Ascending aorta (tissue), 2 donors: ENCODE data around the gene JPT2. TPM values are rescaled to one million over a fixed set of nuclear protein-coding genes. Genes with fewer than 3 reads are reported as not detected.

Experiments
- DNase-seq, 2 donors: peaks; one replicate each; pipeline ENCODE4 v3.0.0-alpha.2; 2019; ENCODE audit warnings: low spot score in 2 of 2
- H3K27ac ChIP-seq, 2 donors: fragments of 200-600 bp; sonication (generic); one replicate each; pipeline ENCODE4 v1.5.1; 2016 to 2017; ENCODE audit warnings: mild to moderate bottlenecking in 1 of 2
- H3K27me3 ChIP-seq: fragments of 200-600 bp; sonication (generic); one replicate; pipeline ENCODE4 v1.5.1; 2017
- H3K36me3 ChIP-seq, 2 donors: fragments of 200-600 bp; sonication (generic); one replicate each; pipeline ENCODE4 v1.5.1; 2016
- H3K4me1 ChIP-seq, 2 donors: fragments of 200-600 bp; sonication (generic); one replicate each; pipeline ENCODE4 v1.5.1; 2016 to 2017; ENCODE audit warnings: mild to moderate bottlenecking in 1 of 2
- H3K4me3 ChIP-seq, 2 donors: fragments of 200-600 bp; sonication (generic); one replicate each; pipeline ENCODE4 v1.5.1; 2016 to 2017; ENCODE audit warnings: mild to moderate bottlenecking in 1 of 2
- H3K9me3 ChIP-seq, 2 donors: fragments of 200-600 bp; sonication (generic); one replicate each; pipeline ENCODE4 v1.5.1; 2016
- intact Hi-C: fragments of 100-400 bp; cut with DNase I; formaldehyde crosslinking; loops from one replicate; pipeline ENCODE4 v1.15.1; 2023
- total RNA-seq: library from RNA; depleted of rRNA; stranded (reverse); fragments of >200 nt; gene quantifications from one replicate; pipeline ENCODE4 v1.1.0, GENCODE V29; 2016
- TF ChIP-seq, protein P1 (sequence below), 3 experiments: fragments of 200-600 bp in 2 of 3; fragments of 450-650 bp in 1 of 3; sonication (generic) in 2 of 3; IDR thresholded peaks; one replicate each; pipeline ENCODE4 v1.5.1; 2016 to 2019; ENCODE audit warnings: antibody characterized with exemption in 3 of 3, mild to moderate bottlenecking in 1 of 3, moderate library complexity in 1 of 3

Gene JPT2
- total RNA-seq, 1 donor from 2014 or later = 18.3 TPM

DNA sequence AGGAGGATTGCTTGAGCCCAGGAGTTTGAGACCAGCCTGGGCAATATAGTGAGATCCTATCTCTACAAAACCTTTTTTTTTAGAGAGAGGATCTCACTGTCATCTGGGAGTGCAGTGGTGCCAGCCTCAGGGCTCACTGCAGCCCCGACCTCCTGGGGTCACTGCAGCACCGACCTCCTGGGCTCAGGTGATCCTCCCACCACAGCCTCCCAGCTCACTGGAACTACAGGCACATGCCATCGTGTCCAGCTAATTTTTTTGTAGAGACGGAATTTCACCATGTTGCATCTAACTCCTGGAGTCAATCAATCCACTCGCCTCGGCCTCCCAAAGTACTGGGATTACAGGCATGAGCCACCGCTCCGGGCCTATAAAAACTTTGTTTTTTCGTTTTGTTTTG, 43.3 kb downstream of the JPT2 start:
- H3K36me3 ChIP-seq = peaks cover 6 to 22% of the 10 kb centered on the region in 2 donors
- no peak for DNase-seq
- peak overlapping the region in 1 of 2 donors; percentile 40 for H3K27ac ChIP-seq
- no peaks in the 10 kb centered on the region for H3K27me3 ChIP-seq
- H3K4me3 ChIP-seq = no peak overlapping the region
- peaks cover 5 to 16% of the 10 kb centered on the region in 2 donors for H3K4me1 ChIP-seq
- H3K9me3 ChIP-seq = no peaks in the 10 kb centered on the region
- TF ChIP-seq, protein P1, sequence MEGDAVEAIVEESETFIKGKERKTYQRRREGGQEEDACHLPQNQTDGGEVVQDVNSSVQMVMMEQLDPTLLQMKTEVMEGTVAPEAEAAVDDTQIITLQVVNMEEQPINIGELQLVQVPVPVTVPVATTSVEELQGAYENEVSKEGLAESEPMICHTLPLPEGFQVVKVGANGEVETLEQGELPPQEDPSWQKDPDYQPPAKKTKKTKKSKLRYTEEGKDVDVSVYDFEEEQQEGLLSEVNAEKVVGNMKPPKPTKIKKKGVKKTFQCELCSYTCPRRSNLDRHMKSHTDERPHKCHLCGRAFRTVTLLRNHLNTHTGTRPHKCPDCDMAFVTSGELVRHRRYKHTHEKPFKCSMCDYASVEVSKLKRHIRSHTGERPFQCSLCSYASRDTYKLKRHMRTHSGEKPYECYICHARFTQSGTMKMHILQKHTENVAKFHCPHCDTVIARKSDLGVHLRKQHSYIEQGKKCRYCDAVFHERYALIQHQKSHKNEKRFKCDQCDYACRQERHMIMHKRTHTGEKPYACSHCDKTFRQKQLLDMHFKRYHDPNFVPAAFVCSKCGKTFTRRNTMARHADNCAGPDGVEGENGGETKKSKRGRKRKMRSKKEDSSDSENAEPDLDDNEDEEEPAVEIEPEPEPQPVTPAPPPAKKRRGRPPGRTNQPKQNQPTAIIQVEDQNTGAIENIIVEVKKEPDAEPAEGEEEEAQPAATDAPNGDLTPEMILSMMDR (IDR thresholded peaks at IDR 0.05) = no peak
- intact Hi-C loops = no loop called here

DNA sequence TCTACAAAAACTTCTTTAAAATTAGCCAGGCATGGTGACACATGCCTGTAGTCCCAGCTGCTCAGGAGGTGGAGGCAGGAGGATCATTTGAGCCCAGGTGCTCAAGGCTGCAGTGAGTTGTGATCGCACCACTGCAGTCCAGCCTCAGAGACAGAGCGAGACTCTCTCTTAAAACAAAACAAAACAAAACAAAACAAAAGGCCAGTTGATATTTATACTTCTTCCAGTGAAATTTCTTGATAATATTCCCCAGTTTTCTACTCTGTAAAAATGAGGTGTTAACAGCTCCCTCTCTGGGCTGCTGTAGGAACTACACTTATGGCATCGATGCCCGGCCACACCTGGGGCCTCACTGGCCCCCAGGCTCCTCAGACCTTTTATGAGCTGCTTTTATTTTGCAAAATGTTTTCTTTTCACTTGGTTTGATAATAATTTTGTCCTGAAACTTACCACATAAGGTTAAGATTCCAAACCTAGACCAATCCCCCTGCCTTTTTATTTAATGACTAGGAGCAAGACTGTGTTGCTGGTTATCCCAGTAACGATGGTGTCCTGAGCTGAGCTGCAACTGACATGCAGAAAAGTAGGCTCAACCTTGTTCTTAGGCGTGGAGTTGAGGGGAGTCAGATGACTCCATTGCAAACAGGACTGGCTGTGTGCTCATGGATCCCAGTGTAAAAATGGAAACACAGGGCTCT, 45.5 kb downstream of the JPT2 start:
- TF ChIP-seq, protein P1 (IDR thresholded peaks at IDR 0.05) = peak; percentile 56 to 80 (median 79)
- no peaks in the 10 kb centered on the region for H3K27me3 ChIP-seq
- H3K4me3 ChIP-seq = no peak overlapping the region
- no peak for DNase-seq
- no peaks in the 10 kb centered on the region for H3K9me3 ChIP-seq
- H3K27ac ChIP-seq = peak overlapping the region; percentile 15 to 50
- peaks cover 23 to 43% of the 10 kb centered on the region in 2 donors for H3K36me3 ChIP-seq
- H3K4me1 ChIP-seq = peaks cover 5 to 16% of the 10 kb centered on the region in 2 donors
- intact Hi-C loops = no loop called here

DNA sequence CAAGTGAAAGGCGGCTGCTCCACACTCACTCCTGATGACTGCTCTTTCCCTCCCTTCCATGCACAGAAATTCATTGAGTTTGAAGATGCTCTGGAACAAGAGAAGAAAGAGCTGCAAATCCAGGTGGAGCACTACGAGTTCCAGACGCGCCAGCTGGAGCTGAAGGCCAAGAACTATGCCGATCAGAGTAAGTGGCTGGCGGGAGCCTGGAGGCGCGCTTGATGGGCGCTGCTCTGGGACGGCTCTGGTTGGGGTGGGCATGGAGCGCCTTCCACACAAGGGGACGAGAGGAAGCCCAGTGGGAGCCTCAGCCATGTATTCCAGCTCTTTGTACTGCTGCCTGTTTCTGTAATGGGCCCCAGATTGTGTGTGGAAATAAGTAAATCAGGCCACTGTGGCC, 46.4 kb downstream of the JPT2 start:
- Histone ChIP-seq H3K27ac (no peak overlapping the region), H3K36me3 (peaks cover 32 to 52% of the 10 kb centered on the region in 2 donors), H3K27me3 (no peaks in the 10 kb centered on the region), H3K4me3 (no peak overlapping the region), H3K9me3 (no peaks in the 10 kb centered on the region), H3K4me1 (peaks cover 5 to 16% of the 10 kb centered on the region in 2 donors)
- intact Hi-C loops = no loop called here
- TF ChIP-seq, protein P1 (IDR thresholded peaks at IDR 0.05) = no peak
- DNase-seq = no peak

DNA sequence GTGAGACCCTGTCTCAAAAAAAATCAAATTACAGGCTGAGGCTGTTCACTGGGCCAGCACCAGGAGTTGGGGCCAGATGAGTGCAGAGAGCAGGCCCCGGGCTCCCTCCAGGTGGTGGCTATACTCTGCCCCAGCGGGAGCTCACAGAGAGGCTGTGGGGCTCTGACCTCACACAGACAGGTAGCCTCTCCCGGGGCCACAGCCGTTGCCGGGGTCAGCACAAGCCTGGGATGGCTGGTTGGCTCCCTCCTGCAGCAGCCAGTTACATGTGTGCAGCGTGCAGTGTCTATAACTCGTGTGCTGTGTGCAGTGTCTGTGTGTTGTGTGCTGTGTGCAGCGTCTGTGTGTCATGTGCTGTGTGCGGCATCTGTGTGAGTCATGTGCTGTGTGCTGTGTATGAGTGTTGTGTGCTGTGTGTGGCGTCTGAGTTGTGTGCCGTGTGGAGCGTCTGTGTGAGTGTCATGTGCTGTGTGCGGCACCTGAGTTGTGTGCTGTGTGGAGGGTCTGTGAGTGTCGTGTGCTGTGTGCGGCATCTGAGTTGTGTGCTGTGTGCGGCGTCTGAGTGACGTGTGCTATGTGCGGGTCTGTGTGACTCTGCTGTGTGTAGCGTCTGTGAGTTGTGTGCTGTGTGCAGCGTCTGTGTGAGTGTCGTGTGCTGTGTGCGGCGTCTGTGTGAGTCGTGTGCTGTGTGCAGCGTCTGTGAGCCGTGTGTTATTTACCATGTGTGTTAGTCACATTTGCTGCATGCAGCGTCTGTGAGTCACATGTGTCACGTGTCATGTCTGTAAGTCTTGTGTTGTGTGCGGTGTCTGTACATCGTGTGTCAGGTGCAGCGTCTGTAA, 48.8 kb downstream of the JPT2 start:
- intact Hi-C loops = no loop called here
- DNase-seq = no peak
- peaks cover 40 to 61% of the 10 kb centered on the region in 2 donors for H3K36me3 ChIP-seq

More for the DNA sequence above, 48.8 kb downstream of the JPT2 start:
- H3K27me3 ChIP-seq = no peaks in the 10 kb centered on the region
- H3K4me3 ChIP-seq = no peak overlapping the region
- H3K9me3 ChIP-seq = no peaks in the 10 kb centered on the region
- TF ChIP-seq, protein P1 (IDR thresholded peaks at IDR 0.05) = no peak
- peaks cover 5 to 12% of the 10 kb centered on the region in 2 donors for H3K4me1 ChIP-seq
- no peak overlapping the region for H3K27ac ChIP-seq
